ENCODE data around the gene HECTD3. TPM values are rescaled to one million over a fixed set of nuclear protein-coding genes. Genes with fewer than 3 reads are reported as not detected.

Gene HECTD3
- total and polyA plus RNA-seq, 9 of the 15 experiments (the other 6 are each of a cell fraction or from before 2014, with no cell fraction given), result 6.3 to 50.8 (median 18.9) TPM

- TF ChIP-seq NR2C1 (IDR thresholded peaks at IDR 0.05) (peak; percentile 69), NR2C1 (tag; IDR thresholded peaks at IDR 0.05) (0 out of 2 replicates have a peak, but pooled peaks have one; percentile 62), E4F1 (CRISPR knock-in tag; IDR thresholded peaks at IDR 0.05; ENCODE audit: borderline replicate concordance) (no peak), ILF3 (IDR thresholded peaks at IDR 0.05; ENCODE audit: borderline replicate concordance) (no peak), ATF1 (CRISPR knock-in tag; IDR thresholded peaks at IDR 0.05) (no peak), ATF1 (tag; IDR thresholded peaks at IDR 0.05) (peak; percentile 47; the same call in 1 of the 2 replicates), ZKSCAN1 (IDR thresholded peaks at IDR 0.05; ENCODE audit: low read depth, low read length) (0 out of 2 replicates have a peak, but pooled peaks have one; percentile 37), PML (IDR thresholded peaks at IDR 0.05; ENCODE audit: low read length) (peak; percentile 95), TAL1 (IDR thresholded peaks at IDR 0.05) (peak; percentile 97), ZNF589 (CRISPR knock-in tag; IDR thresholded peaks at IDR 0.05; ENCODE audit: low read depth) (peak; percentile 73; the same call in 1 of the 2 replicates), ZBTB1 (CRISPR knock-in tag; IDR thresholded peaks at IDR 0.05; ENCODE audit: borderline replicate concordance, low read depth) (0 out of 2 replicates have a peak, but pooled peaks have one; percentile 43), PYGO2 (tag; IDR thresholded peaks at IDR 0.05) (peak; percentile 69; the same call in 1 of the 2 replicates), CTBP1 (IDR thresholded peaks at IDR 0.05; ENCODE audit: borderline replicate concordance) (peak; percentile 88), GABPB1 (CRISPR knock-in tag; IDR thresholded peaks at IDR 0.05) (0 out of 2 replicates have a peak, but pooled peaks have one; percentile 23), ZNF57 (CRISPR knock-in tag; IDR thresholded peaks at IDR 0.05) (no peak), SAFB2 (IDR thresholded peaks at IDR 0.05; ENCODE audit: borderline replicate concordance, low read depth, low read length, severe bottlenecking) (no peak), LEF1 (IDR thresholded peaks at IDR 0.05) (peak; percentile 54; the same call in 1 of the 2 replicates), ARID1B (IDR thresholded peaks at IDR 0.05) (peak; percentile 97), ZNF583 (CRISPR knock-in tag; IDR thresholded peaks at IDR 0.05) (0 out of 2 replicates have a peak, but pooled peaks have one; percentile 66), NEUROD1 (IDR thresholded peaks at IDR 0.05; ENCODE audit: borderline replicate concordance, low read depth, low read length, partially characterized antibody) (peak; percentile 12), MXD1 (CRISPR knock-in tag; IDR thresholded peaks at IDR 0.05; ENCODE audit: borderline replicate concordance, poor library complexity, severe bottlenecking) (no peak), BDP1 (IDR thresholded peaks at IDR 0.05; ENCODE audit: insufficient read depth, insufficient read length) (no peak)
- TF ChIP-seq, protein P1, sequence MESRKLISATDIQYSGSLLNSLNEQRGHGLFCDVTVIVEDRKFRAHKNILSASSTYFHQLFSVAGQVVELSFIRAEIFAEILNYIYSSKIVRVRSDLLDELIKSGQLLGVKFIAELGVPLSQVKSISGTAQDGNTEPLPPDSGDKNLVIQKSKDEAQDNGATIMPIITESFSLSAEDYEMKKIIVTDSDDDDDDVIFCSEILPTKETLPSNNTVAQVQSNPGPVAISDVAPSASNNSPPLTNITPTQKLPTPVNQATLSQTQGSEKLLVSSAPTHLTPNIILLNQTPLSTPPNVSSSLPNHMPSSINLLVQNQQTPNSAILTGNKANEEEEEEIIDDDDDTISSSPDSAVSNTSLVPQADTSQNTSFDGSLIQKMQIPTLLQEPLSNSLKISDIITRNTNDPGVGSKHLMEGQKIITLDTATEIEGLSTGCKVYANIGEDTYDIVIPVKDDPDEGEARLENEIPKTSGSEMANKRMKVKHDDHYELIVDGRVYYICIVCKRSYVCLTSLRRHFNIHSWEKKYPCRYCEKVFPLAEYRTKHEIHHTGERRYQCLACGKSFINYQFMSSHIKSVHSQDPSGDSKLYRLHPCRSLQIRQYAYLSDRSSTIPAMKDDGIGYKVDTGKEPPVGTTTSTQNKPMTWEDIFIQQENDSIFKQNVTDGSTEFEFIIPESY (CRISPR knock-in tag; IDR thresholded peaks at IDR 0.05), result no peak
- TF ChIP-seq, protein P2, sequence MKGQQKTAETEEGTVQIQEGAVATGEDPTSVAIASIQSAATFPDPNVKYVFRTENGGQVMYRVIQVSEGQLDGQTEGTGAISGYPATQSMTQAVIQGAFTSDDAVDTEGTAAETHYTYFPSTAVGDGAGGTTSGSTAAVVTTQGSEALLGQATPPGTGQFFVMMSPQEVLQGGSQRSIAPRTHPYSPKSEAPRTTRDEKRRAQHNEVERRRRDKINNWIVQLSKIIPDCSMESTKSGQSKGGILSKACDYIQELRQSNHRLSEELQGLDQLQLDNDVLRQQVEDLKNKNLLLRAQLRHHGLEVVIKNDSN (CRISPR knock-in tag; IDR thresholded peaks at IDR 0.05), result peak; percentile 91
Observed at GRCh38 chr1:45038661-45039364, 27.7 kb upstream of the HECTD3 start (continued).
